Hepatocyte (in vitro differentiated cells): ENCODE results near the gene CYP3A4. TPM values are rescaled to one million over a fixed set of nuclear protein-coding genes. Genes with fewer than 3 reads are reported as not detected.

Experiments used
- DNase-seq: peaks from one replicate; pipeline ENCODE4 v3.0.0-alpha.2; 2016; ENCODE audit warnings: low spot score
- H2AFZ ChIP-seq: fragments of 200-600 bp; sonication (generic); 2 replicates; pipeline ENCODE4 v1.6.0; 2016; ENCODE audit warnings: antibody characterized with exemption, mild to moderate bottlenecking
- H3K27ac ChIP-seq: fragments of 200-600 bp; sonication (generic); 2 replicates; pipeline ENCODE4 v1.5.1; 2016; ENCODE audit warnings: mild to moderate bottlenecking
- H3K27me3 ChIP-seq: fragments of 200-600 bp; sonication (generic); 2 replicates; pipeline ENCODE4 v1.6.1; 2016
- H3K36me3 ChIP-seq: fragments of 200-600 bp; sonication (generic); replicated peaks from 2 replicates; pipeline ENCODE4 v1.5.1; 2016; ENCODE audit warnings: low read depth; ENCODE audit not compliant: insufficient read depth
- H3K4me1 ChIP-seq: fragments of 200-600 bp; sonication (generic); 2 replicates; pipeline ENCODE4 v1.5.1; 2016; ENCODE audit warnings: mild to moderate bottlenecking, moderate library complexity; ENCODE audit not compliant: insufficient read depth
- H3K4me2 ChIP-seq: fragments of 200-600 bp; sonication (generic); 2 replicates; pipeline ENCODE4 v1.6.0; 2016
- H3K4me3 ChIP-seq: fragments of 200-600 bp; sonication (generic); 2 replicates; pipeline ENCODE4 v1.5.1; 2016; ENCODE audit warnings: mild to moderate bottlenecking
- H3K79me2 ChIP-seq: fragments of 200-600 bp; sonication (generic); 2 replicates; pipeline ENCODE4 v1.6.0; 2017; ENCODE audit warnings: mild to moderate bottlenecking
- H3K9me2 ChIP-seq: fragments of 200-600 bp; sonication (generic); replicated peaks from 2 replicates; pipeline ENCODE4 v1.6.0; 2017; ENCODE audit warnings: mild to moderate bottlenecking; ENCODE audit not compliant: insufficient read depth
- H3K9me3 ChIP-seq: fragments of 200-600 bp; sonication (generic); 2 replicates; pipeline ENCODE4 v1.5.1; 2016; ENCODE audit warnings: low read depth, mild to moderate bottlenecking
- H4K20me1 ChIP-seq: fragments of 200-600 bp; sonication (generic); 2 replicates; pipeline ENCODE4 v1.6.0; 2016; ENCODE audit warnings: mild to moderate bottlenecking; ENCODE audit not compliant: insufficient read depth, poor library complexity, severe bottlenecking
- CTCF ChIP-seq: fragments of 200-600 bp; sonication (generic); IDR thresholded peaks from 2 replicates; pipeline ENCODE4 v1.5.1; 2016; ENCODE audit warnings: antibody characterized with exemption, mild to moderate bottlenecking; ENCODE audit not compliant: poor library complexity
- EZH2 ChIP-seq: fragments of 200-600 bp; sonication (generic); IDR thresholded peaks from 2 replicates; pipeline ENCODE4 v1.6.1; 2016; ENCODE audit warnings: antibody characterized with exemption, mild to moderate bottlenecking, borderline replicate concordance
- EZH2phosphoT487 ChIP-seq: fragments of 200-600 bp; sonication (generic); IDR thresholded peaks from one replicate; pipeline ENCODE4 v1.6.1; 2018; ENCODE audit warnings: antibody characterized with exemption, mild to moderate bottlenecking, low read depth, moderate library complexity; ENCODE audit not compliant: unreplicated experiment, severe bottlenecking
- WGBS: methylation state at CpG from one replicate; pipeline ENCODE4 v1.1.6; 2016; ENCODE audit warnings: low lambda C conversion rate; ENCODE audit errors: missing lambda C conversion rate; 5-methylcytosine and 5-hydroxymethylcytosine counted together
- polyA plus RNA-seq: library from polyadenylated mRNA; unstranded; fragments of >200 nt; fragmentation: Nextera tagmentation; extraction: Ambion mirVana; gene quantifications from 2 replicates; pipeline ENCODE4 v1.2.1, GENCODE V29; 2016
- total RNA-seq: library from RNA; depleted of rRNA; stranded (reverse); fragments of >200 nt; gene quantifications from 2 replicates; pipeline ENCODE4 v1.2.3, GENCODE V29; 2014

CYP3A4 gene
- total and polyA plus RNA-seq, 2 experiments from 2014 or later = 42.2 to 43.4 TPM

GRCh38 chr7:99720800-99721595 is 63.0 kb downstream of the CYP3A4 start:
- TF ChIP-seq CTCF (no peak), EZH2 (no peak), EZH2phosphoT487 (no peak)
- 72% methylated on average over 5 of the region's 5 CpGs for whole genome bisulfite sequencing

GRCh38 chr7:99719996-99720769 is 63.8 kb downstream of the CYP3A4 start:
- Histone ChIP-seq H3K4me3 (no peak overlapping the region), H3K4me1 (no peaks in the 10 kb centered on the region), H3K79me2 (no peaks in the 10 kb centered on the region), H3K27me3 (no peaks in the 10 kb centered on the region), H3K36me3 (no peaks in the 10 kb centered on the region), H4K20me1 (no peaks in the 10 kb centered on the region), H3K9me3 (no peaks in the 10 kb centered on the region), H2AFZ (no peak overlapping the region), H3K4me2 (no peak overlapping the region), H3K9me2 (no peaks in the 10 kb centered on the region), H3K27ac (peak overlapping the region; percentile 29)
- DNase-seq = peak; percentile 38
- WGBS = 75% methylated on average over 4 of the region's 4 CpGs
- TF ChIP-seq EZH2 (no peak), EZH2phosphoT487 (no peak), CTCF (no peak)

More at GRCh38 chr7:99720800-99721595, 63.0 kb downstream of the CYP3A4 start:
- Histone ChIP-seq H3K4me1 (no peaks in the 10 kb centered on the region), H3K27ac (peak overlapping the region; percentile 29), H3K9me3 (no peaks in the 10 kb centered on the region), H3K36me3 (no peaks in the 10 kb centered on the region), H3K27me3 (no peaks in the 10 kb centered on the region), H3K4me2 (no peak overlapping the region), H4K20me1 (no peaks in the 10 kb centered on the region), H3K4me3 (no peak overlapping the region), H3K9me2 (no peaks in the 10 kb centered on the region), H3K79me2 (no peaks in the 10 kb centered on the region), H2AFZ (no peak overlapping the region)
- no peak for DNase-seq

GRCh38 chr7:99713995-99714570 is 69.9 kb downstream of the CYP3A4 start:
- 73% methylated on average over 3 of the region's 3 CpGs for WGBS
- DNase-seq = no peak
- no peaks in the 10 kb centered on the region for H3K79me2 ChIP-seq
- no peaks in the 10 kb centered on the region for H3K27me3 ChIP-seq
- no peaks in the 10 kb centered on the region for H3K9me2 ChIP-seq
- no peak overlapping the region for H3K4me2 ChIP-seq
- H3K36me3 ChIP-seq = no peaks in the 10 kb centered on the region
- H4K20me1 ChIP-seq = no peaks in the 10 kb centered on the region
- no peak for TF ChIP-seq EZH2
- TF ChIP-seq EZH2phosphoT487 = no peak
- TF ChIP-seq CTCF = no peak
- H3K27ac ChIP-seq = no peak overlapping the region
- no peaks in the 10 kb centered on the region for H3K9me3 ChIP-seq
- no peak overlapping the region for H3K4me3 ChIP-seq
- no peaks in the 10 kb centered on the region for H3K4me1 ChIP-seq
- no peak overlapping the region for H2AFZ ChIP-seq
